Activated CD4-positive, CD25-positive, alpha-beta regulatory T cell treated with anti-CD3 and anti-CD28 coated beads, Interleukin-2, amount 50 U/mL, for 16 hours (primary cell): ENCODE measurements around the gene MAP3K20.
"Not testable (repeated sequence)": the region's sequence is repeated elsewhere in the genome, so short reads cannot be mapped to it uniquely, and the experiment has no call there.

Source experiments
- DNase-seq: peaks from one replicate; pipeline ENCODE4 v3.0.0-alpha.2; 2020; ENCODE audit warnings: low read depth, low spot score

MAP3K20 gene

GRCh38 chr2:173231465-173231864 is 155.8 kb downstream of the MAP3K20 start:
- DNase-seq, result no peak

GRCh38 chr2:173232956-173233744 is 157.5 kb downstream of the MAP3K20 start:
- no peak for DNase-seq

- no peak for DNase-seq
Observed at GRCh38 chr2:173235947-173236803, 160.5 kb downstream of the MAP3K20 start.

GRCh38 chr2:173238385-173238784 is 162.7 kb downstream of the MAP3K20 start:
- DNase-seq, result no peak

GRCh38 chr2:173238831-173239230 is 163.2 kb downstream of the MAP3K20 start:
- DNase-seq, result no peak

- DNase-seq, result no peak
Observed at GRCh38 chr2:173239644-173240043, 164.0 kb downstream of the MAP3K20 start.

- no peak for DNase-seq
Observed at GRCh38 chr2:173240083-173240482, 164.4 kb downstream of the MAP3K20 start.

- DNase-seq, result no peak
Observed at GRCh38 chr2:173241643-173242042, 166.0 kb downstream of the MAP3K20 start.

- no peak for DNase-seq
Observed at GRCh38 chr2:173247156-173247555, 171.5 kb downstream of the MAP3K20 start.

- no peak for DNase-seq
Observed at GRCh38 chr2:173248381-173248780, 172.7 kb downstream of the MAP3K20 start.

- no peak for DNase-seq
Observed at GRCh38 chr2:173249661-173250641, 174.3 kb downstream of the MAP3K20 start.

GRCh38 chr2:173251225-173251624 is 175.6 kb downstream of the MAP3K20 start:
- no peak for DNase-seq

- no peak for DNase-seq
Observed at GRCh38 chr2:173252581-173252980, 176.9 kb downstream of the MAP3K20 start.

GRCh38 chr2:173254659-173255058 is 179.0 kb downstream of the MAP3K20 start:
- DNase-seq, result no peak

GRCh38 chr2:173258701-173259100 is 183.1 kb downstream of the MAP3K20 start:
- DNase-seq, result no peak

- DNase-seq, result not testable (repeated sequence)
Observed at GRCh38 chr2:173262356-173262755, 186.7 kb downstream of the MAP3K20 start.

- no peak for DNase-seq
Observed at GRCh38 chr2:173264151-173264550, 188.5 kb downstream of the MAP3K20 start.

- no peak for DNase-seq
Observed at GRCh38 chr2:173264603-173265366, 189.1 kb downstream of the MAP3K20 start.

GRCh38 chr2:173271135-173271534 is 195.5 kb downstream of the MAP3K20 start:
- no peak for DNase-seq

GRCh38 chr2:173271825-173272224 is 196.2 kb downstream of the MAP3K20 start:
- no peak for DNase-seq

- no peak for DNase-seq
Observed at GRCh38 chr2:173272849-173273248, 197.2 kb downstream of the MAP3K20 start.
